Measurements from ENCODE around the gene PRKAR2A.

GRCh38 chr3:48820612-48821324 is 26.9 kb downstream of the PRKAR2A start:
- TF ChIP-seq CTCF (IDR thresholded peaks at IDR 0.05) (no peak), POLR2A (IDR thresholded peaks at IDR 0.05) (no peak)
